ENCODE data around the gene EGFR.

The EGFR gene

DNA sequence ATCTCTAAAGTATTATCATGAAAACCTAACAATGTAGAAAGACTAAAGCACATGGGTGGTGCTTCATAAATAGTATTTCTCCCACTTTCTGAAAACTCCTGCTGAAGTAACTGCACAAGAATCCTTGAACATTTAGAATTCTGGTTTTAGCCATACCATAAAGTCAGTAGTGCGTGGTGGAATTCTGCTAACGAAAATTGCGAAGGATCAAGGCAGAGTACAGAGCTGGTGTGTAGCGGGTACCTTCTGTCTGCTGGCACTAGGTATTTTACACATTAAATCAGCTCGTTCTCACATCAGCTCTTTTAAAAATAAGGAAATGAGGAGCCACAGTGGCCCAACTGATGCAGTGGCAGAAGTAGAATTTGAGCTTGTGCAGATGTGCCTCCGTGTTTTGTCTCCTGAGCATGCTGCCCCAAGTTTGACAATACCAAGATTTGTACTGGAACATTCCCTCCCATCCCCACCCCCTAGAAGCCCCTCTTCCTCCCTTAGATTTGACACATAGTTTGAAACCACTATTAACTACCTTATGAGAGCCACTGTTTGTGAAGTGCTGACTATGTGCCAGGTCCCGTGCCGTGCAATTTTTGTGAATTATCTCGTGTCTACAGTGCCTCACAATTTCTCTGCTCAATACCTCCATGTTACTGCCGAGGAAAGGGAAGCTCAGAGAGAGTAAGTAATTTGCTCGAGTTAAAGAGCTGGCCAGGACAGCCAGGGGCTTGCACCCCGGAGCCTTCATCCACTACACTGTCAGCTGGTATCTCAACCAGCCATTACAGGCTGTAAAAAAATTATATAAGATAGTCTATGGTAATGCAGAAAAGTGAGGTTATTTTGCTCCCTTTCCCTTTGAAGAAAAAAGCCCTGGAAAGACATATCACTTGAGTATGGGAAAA lies 66.9 kb downstream of the EGFR start:
- DNase-seq: no peak

DNA sequence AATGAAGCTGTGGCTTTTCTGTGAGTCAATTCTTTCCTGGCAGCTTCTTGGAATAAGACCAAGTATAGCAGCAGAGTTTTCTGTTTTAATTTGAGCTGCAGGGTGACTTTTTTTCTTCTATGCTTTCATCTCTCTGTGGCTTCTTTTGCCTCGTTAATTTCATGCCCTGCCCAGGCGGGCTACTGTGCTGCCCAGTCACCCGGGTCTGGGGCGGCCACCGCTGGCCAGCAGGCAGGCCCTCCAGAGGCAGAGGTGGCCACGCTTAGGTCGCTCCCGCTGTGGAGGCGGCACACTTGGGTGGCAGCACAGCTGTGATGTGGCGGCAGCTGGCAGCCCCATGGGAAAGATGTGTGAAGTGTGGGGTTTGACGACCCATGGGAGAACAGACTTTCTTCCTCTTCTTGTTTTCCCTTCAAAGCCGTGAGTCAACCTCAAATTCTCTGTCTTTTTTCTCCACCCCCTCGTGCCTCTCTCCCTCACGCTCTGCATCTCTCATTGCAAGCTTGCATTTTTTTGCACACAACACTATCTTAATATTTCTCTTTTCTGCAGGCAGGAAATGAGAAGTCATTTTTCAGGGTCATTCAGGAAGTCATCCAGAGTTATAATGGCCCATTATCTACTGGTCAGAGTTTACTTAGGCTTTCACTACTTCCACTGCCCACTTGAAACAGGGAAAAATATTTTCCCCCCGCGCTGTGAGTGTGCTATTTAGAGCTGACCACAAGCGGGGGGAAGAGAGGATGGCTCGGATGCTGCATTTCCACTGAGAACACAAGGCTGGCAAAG lies 67.8 kb downstream of the EGFR start:
- no peak for DNase-seq

GRCh38 chr7:55087521-55087961 lies 68.7 kb downstream of the EGFR start:
- no peak for DNase-seq

DNA sequence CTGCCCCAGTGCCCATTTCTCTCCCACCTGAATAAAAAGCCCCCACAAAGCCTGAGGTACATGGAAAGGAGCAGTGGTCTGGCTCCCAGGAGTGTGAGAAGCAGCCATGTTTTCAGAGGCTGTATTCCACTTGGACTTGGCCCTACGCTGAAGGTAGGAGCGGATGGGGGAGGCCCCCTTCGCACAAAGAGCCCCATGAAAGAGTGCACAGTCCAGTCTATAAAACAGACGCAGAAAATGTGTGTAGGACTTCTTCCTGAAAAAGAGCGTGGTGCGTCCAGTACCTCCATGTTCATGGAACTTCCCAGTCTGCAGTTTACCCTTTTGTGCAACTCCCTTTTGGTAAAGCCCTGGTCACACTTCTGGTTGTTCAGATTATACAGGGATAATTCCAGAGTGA lies 69.3 kb downstream of the EGFR start:
- DNase-seq: no peak

DNA sequence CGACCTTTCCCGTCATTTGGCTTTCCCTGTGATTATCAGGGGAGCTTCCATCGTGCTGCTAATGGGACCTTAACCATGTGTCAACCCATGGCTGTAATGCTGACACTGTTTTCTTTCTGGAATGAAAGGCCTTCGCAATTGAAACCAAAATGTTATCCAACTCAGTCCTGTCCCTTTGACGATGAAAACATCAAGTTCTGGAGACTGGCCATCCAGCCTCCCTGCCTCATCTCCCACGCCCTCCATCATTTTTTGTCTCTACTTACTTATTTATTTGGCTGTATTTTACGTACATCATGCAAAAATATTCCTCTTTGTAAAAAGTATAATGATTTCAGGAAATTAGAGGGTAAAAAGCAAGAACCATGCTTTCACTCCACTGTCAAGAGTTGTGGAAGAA lies 69.8 kb downstream of the EGFR start:
- no peak for DNase-seq

- no peak for DNase-seq
Measured at GRCh38 chr7:55092186-55092974, 73.6 kb downstream of the EGFR start.

DNA sequence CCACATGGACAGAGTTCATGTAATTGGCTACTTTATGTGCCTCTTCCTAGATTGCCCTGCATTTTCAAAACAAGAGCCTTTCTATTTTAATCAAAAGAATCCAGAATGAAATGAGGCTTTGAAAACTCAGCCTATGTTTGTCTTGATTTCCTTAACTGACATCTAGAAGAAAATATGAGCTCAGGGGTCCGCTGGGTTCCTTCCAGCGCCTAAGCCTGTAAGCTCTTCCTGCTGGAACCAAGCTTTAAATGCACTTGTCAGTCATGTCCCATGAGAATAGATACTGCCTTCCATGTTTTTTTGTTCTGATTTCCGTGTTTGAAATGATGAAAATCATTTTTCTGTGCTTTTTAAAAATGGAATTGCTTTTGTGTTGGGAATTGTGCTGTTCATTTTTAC lies 74.2 kb downstream of the EGFR start:
- no peak for DNase-seq

GRCh38 chr7:55093674-55094073 lies 74.9 kb downstream of the EGFR start:
- no peak for DNase-seq

- no peak for DNase-seq
Measured at GRCh38 chr7:55094092-55094690, 75.4 kb downstream of the EGFR start.

DNA sequence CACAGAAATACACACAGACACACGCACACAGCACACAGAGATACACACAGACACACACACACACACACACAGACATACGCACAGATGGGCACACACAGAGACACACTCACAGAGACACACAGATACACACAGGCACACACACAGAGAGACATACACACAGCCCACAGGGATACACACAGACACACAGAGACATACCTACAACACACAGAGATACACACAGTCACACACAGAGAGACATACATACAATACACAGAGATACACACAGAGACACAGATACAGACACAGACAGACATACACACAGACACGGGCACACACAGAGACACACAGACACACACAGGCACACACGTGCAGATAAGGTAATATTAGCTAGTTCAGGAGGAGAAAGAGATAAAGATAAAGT lies 76.9 kb downstream of the EGFR start:
- no peak for DNase-seq

DNA sequence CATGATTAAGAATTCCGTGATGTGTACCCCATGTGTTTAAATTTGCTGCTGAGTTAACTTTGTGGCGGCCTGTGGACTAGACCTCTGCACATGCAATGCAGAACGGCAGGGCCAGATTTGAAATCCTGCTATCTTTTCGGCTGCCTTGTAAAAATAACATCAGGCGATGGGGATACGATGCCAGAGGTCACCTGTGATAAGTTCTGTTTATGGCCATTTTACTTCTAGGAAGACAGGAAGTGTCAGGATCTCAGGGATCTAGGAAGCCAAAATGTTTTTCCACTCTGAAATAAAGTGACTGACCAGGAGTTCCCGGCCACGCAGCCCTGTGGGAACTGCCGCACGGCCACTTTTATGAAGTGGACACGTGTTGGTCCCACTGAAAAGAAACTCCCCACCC lies 77.5 kb downstream of the EGFR start:
- no peak for DNase-seq

GRCh38 chr7:55097100-55097499 lies 78.3 kb downstream of the EGFR start:
- DNase-seq: no peak

- DNase-seq: no peak
Measured at GRCh38 chr7:55099066-55099820, 80.4 kb downstream of the EGFR start.

DNA sequence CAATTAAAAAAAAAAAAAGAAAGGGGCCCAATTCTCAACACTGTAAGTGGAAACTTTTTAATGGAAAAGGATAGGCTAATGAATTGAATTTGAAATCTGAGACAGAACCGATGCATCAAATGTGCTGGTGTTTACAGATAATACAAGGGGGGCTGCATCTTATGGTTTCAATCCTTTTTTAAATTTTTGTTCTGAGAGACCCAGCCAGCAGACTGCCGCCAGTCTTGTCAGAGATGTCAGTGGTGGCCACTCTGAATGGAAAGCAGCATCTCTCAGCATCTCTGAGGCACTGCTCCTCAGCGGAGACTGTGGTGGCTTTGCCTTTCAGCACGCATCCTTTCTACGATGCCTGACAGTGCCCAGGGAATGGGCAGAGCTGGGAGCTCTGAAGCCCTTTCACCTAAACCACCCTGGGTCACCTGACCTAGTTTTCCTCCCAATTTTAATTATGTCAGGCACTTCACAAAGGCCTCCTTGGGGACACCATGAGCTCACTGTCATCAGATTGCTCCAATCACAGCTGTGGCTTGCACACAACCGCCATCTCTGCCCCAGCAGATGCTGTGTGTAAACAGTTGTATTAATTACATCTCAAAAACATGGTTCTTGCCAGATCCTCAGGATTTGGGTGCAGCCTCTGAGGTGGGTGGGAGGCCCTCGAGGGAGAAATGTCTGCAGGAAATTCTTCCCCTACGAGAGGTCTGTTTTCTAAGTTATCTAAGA lies 81.2 kb downstream of the EGFR start:
- no peak for DNase-seq

DNA sequence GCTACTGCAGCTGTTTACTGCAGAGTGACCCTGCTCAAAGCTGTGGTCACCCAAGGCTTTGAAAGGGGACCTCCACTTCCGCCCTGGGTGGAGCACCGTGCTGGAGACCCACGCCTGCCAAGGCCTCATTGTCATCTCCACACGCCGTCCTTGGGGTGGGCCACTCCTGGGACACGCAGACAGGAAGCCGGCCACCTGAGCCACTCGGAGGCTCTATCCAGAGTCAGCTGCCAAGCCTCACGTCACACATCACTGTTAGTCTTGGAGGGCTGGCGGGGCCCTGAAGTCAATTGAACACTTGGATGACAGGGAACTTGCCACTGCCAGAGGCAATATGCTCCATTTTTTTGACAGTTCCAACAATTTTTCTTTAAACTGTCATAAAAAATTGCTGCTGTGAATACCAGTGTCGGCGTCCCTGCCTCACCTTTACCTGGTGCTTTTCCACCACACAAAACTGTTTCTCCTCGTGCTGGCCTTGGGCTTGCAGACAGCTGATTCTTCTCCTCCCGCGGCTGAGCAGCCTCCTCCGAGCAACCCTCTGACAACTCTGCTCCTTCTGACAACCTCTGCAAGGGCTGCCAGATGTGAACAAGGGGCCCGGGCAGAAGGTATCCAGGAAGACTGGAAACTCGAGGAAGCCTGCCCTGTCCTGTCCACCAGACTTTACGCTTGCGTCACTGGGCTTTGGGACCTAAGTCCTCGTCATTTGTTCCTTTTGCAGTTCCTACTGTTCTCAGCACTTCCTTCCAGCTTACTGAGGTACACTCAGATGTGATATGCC lies 81.9 kb downstream of the EGFR start:
- DNase-seq: no peak

- DNase-seq: no peak
Measured at GRCh38 chr7:55101359-55101758, 82.5 kb downstream of the EGFR start.

DNA sequence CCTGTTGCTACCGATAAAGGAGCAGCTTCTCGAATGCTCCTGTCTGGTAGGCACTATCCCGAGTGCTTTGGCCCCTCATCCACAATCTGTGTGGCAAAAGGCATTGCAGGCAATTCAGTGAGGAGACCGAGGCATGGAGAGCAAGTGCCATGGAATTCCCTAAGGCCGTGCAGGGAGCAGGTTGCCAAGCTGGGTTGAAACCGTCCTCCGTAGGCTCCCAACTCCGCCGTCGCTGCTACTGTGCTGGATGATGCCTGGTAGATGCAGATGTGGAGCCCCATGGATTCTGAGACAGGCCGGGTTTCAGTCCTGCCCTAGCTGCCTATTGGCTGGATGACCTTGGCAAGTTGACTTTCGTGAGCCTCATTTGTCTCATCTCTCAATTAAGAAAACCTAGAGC lies 85.3 kb downstream of the EGFR start:
- no peak for DNase-seq

DNA sequence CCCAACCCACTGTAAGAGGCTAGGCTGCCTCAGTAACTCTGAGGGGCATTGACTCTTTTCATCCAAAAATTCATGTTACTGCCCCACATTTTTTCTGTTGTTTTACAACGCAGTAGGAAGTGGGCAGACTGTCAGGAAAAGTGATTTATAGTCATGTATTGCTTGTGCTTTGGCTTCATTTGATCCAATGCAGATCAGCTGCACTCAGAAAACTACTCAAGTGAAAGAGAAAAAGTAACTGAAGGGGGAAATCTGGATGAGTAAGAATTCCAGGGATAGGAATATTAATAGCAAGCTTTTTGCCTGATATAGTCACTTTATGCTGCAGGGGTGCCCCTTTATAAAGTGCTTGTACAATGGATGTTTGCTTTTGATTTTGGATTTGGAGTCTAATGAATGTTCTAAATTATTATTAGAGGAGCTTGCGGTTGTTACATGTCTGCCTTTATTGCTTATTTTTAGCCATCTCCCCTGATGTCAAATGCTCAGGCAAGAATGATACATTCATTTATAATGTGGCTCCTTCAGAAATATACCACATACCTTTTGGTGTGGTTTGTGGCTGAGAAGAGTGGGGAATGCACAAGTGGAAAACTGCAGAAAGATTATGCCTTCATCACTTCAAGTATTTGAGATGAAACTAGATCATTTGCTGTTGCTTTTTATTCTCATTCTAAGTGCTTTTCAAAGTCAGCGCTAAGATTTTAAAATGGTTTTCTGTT lies 86.1 kb downstream of the EGFR start:
- DNase-seq: no peak

DNA sequence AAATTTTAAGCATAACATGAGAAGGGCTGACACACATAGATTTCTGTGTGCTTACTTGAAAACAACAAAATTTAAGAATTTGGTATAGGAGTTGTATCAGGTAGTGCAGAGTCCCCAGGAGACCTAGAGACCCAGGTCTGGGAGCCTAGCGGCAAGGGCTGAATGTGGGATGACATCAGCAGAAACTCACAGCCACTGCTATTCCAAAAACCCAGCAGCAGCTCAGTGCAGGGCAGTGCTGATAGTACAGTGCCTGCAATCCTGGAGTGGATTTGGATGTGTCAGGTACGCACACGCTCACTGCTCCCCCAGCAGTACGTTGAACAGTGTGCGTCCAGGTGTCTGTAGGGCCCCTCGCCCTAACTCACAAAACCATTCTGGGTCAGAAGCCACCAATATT lies 87.1 kb downstream of the EGFR start:
- no peak for DNase-seq

DNA sequence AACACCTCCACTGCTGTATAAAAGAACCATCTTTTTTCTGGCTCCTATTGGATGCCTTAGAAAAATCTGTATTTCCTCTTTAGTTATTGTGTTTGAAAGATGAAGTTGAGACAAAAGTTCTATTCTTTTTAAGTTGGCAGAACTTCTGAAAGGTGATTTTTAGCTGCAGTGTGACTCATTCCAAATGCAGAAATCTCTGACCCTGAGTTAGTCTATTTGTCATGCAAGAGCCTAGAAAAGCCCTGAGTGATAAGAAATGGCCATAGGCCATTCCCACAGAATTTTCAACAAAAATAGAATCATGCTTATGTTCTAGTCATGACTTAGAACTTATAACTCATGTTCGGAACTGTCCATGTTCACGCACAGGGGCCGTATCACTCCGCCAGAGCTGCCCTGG lies 89.1 kb downstream of the EGFR start:
- no peak for DNase-seq

Data from CD4-positive, alpha-beta T cell treated with Interleukin-15 for 1 hour (primary cell).